ENCODE data around the gene PPCDC.

PPCDC gene

GRCh38 chr15:75044258-75044878 is 21.0 kb downstream of the PPCDC start:
- DNase-seq (ENCODE audit: low spot score): no peak

- no peak for DNase-seq (ENCODE audit: low spot score)
These were observed 22.1 kb downstream of the PPCDC start for GRCh38 chr15:75045332-75046015.

GRCh38 chr15:75048394-75048793 is 25.0 kb downstream of the PPCDC start:
- DNase-seq (ENCODE audit: low spot score): no peak

DNA sequence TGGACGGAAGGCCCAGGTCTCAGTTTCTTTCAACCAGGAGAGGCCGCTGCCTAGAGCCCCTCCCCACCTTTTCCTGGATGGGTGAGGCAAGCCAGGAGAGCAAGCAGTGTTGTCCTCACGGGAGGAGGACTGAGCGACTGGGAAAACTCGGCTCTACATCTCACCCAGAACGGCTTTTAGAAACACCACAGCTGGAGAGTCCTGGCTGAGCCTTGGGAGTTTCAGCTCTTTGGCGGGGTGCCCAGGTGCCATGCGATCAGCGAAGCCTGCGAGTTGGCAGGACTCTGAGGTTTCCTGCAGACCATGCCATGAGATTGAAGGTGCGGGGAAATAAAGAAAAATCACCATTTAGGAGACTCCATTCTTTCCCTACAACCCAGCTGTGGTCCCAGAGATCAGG is 26.0 kb downstream of the PPCDC start:
- DNase-seq (ENCODE audit: low spot score): no peak

- no peak for DNase-seq (ENCODE audit: low spot score)
These were observed 26.9 kb downstream of the PPCDC start for GRCh38 chr15:75050283-75050682.

GRCh38 chr15:75051191-75051608 is 27.8 kb downstream of the PPCDC start:
- DNase-seq (ENCODE audit: low spot score): no peak

DNA sequence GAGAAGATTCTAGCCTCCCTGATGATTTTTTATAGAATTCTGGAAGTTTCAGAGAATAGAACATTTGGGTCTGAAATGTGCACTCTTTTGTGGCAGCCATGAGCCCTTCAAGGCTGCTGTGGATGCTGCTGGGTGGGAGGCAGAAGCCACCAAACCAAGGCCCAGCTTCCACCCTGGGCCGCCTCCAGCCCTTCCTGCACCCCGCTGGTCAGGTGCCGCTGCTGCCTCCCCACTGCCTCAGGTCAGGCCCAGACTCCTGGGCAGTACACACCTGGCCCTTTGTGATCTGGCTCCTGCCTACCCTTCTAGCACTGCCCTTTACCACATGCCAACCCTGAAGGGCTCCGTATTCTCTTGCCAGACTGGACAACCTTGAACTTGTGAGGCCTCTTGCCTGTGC is 28.3 kb downstream of the PPCDC start:
- no peak for DNase-seq (ENCODE audit: low spot score)

- DNase-seq (ENCODE audit: low spot score): no peak
These were observed 29.8 kb downstream of the PPCDC start for GRCh38 chr15:75052972-75053747.

DNA sequence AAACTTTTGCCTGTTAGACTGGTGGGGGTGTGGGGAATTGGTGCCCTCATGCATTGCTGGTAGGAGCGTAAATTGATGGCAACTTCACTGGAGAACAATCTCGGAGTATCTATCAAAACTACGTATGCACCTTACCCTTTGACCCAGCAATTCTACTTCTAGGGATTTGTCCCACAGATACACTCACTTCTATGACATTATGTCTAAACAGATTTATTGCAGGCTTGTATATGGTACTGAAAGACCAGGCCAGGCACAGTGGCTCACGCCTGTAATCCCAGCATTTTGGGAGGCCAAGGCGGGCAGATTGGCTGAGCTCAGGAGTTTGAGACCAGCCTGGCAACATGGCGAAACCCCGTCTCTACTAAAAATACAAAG is 30.3 kb downstream of the PPCDC start:
- DNase-seq (ENCODE audit: low spot score): no peak

GRCh38 chr15:75054172-75054897 is 30.9 kb downstream of the PPCDC start:
- DNase-seq (ENCODE audit: low spot score): no peak

DNA sequence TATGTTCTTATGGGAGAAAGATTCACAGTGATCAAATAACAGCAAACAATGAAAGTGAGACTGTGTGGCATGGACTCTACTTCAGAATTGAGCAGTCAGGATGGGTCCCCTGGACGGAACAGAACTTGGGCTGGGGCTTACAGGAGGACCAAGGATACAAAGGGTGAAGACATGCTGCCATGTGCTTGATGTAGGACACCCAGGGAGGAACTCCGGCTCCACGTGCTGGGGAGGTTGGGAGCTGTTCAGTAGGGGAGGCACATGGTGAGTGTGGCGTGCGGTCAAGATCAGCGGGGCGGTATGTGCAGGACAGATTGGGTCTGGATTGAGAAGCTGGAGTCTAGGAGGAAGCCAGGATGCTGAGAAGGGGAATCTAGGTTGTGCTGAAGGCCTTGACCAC is 32.6 kb downstream of the PPCDC start:
- no peak for DNase-seq (ENCODE audit: low spot score)

GRCh38 chr15:75058127-75058905 is 34.9 kb downstream of the PPCDC start:
- DNase-seq (ENCODE audit: low spot score): no peak

DNA sequence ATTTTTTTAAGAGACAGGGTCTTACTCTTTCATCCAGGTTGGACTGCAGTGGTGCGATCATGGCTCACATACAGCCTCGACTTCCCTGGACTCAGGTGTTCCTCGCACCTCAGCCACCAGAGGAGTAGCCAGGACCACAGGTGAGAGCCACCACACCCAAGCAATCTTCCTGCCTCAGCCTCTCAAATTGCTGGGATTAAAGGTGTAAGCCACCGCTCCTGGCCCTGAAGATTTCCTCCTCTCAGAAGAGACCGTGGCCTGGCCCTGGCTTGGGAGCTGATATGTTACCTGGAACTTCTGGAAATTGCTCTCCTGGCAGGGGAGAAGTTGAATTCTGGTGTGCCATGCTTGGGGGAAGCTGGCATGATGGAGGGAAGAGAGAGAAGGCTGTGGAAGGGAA is 36.2 kb downstream of the PPCDC start:
- no peak for DNase-seq (ENCODE audit: low spot score)

DNA sequence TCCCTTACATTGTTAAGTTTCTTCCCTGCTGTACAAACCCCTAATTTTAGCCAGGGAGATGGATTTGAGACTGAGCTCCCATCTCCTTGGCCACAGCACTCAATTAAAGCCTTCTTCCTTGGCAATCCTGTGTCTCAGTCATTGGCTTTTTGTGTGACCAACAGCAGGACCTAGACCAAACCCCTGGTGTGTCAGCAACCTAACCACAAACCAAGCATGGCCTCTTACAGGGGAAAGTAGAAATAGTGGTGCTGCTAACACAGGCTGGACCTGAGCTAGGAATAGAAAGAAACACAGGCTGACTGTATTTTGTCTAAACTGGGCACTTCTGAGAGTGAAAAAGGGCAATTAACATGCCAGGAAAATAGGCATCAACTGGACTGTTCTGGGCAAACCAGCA is 37.9 kb downstream of the PPCDC start:
- no peak for DNase-seq (ENCODE audit: low spot score)

- no peak for DNase-seq (ENCODE audit: low spot score)
These were observed 39.3 kb downstream of the PPCDC start for GRCh38 chr15:75062706-75063105.

DNA sequence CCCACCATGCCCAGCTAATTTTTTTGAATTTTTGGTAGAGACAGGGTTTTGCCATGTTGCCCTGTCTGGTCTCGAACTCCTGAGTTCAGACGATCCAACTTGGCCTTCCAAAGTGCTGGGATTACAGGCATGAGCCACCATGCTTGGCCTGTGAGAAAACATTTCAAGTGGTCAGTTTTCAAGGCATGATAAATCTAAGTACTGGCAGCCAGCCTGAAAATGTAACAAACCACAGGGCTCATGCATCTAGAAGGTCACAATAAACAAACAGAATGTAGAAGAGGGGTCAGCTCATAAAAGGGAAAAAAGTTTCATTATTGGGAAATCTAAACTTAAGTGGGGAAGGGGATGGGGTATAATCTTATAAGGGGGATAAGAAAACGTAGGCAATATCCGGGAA is 39.9 kb downstream of the PPCDC start:
- DNase-seq (ENCODE audit: low spot score): no peak

GRCh38 chr15:75063889-75064288 is 40.5 kb downstream of the PPCDC start:
- DNase-seq (ENCODE audit: low spot score): no peak

DNA sequence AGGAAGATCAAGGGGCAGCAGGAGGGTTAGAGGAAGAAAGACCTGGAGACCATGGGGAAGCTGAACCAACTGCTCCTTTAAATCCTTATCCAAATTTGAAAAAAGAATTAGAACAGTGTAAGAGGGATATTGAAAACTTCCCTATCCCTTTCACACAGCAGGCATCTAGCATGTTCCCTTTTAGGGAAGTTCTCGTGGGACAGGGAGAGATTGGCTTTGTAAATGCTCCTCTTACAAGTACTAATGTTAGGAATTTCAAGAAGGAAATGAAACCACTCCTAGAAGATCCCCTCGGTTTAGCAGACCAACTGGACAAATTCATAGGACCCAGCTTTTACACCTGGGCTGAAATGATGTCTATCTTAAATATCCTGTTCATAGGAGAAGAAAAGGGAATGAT is 41.5 kb downstream of the PPCDC start:
- DNase-seq (ENCODE audit: low spot score): no peak

GRCh38 chr15:75065467-75065850 is 42.1 kb downstream of the PPCDC start:
- DNase-seq (ENCODE audit: low spot score): no peak

DNA sequence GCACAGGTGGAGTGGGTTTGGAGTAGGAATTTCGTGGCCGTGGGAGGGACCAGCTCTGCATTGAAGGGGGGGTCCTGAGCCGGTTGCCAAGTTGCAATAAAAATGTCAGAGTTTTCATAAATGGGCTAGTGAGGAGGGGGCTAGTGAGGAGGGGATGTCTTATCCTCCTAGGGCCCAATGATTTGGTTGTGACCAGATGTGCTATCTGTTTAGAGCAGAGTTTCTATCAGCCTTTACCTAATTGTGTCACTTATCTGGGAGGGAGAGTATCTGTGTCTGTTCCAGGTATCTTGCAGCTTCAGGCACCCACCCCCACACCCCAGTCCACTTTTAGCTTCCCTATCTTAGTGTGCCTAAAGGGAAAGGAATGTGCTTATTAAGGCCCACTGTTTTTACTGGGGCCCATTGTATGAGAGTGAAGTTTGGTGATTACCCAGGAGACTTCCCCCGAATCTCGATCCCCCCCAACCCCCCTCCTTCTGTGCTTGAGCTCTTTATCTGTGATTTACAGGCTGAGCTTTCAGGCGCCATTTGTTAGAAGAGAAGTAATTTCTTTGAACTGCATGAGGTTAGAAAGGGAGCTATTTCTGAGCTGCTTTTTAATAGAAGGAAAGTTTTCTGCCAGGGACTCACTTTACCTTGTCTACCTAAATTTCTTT is 42.6 kb downstream of the PPCDC start:
- no peak for DNase-seq (ENCODE audit: low spot score)

GRCh38 chr15:75067123-75067830 is 43.9 kb downstream of the PPCDC start:
- peak; percentile 37 for DNase-seq (ENCODE audit: low spot score)

All from hematopoietic multipotent progenitor cell treated with erythropoietin and hydrocortisone succinate and interleukin-3 and kit ligand, for 17 days (in vitro differentiated cells).